Upper lobe of left lung (tissue), 4 donors: ENCODE data around the gene SLC22A3.

Source experiments
- EP300 ChIP-seq, 4 donors: sonication (generic); formaldehyde crosslinking; IDR thresholded peaks; one replicate each; pipeline ENCODE4 v1.5.1; 2017; ENCODE audit warnings: antibody characterized with exemption in 4 of 4, control low read depth in 2 of 4
- TF ChIP-seq, protein P1 (sequence below), 6 experiments: fragments of 450-650 bp in 4 of 6; fragments of 200-600 bp in 2 of 6; sonication (generic) in 2 of 6; IDR thresholded peaks; one replicate each; pipeline ENCODE4 v1.5.1; 2016 to 2019; ENCODE audit warnings: antibody characterized with exemption in 6 of 6

DNA sequence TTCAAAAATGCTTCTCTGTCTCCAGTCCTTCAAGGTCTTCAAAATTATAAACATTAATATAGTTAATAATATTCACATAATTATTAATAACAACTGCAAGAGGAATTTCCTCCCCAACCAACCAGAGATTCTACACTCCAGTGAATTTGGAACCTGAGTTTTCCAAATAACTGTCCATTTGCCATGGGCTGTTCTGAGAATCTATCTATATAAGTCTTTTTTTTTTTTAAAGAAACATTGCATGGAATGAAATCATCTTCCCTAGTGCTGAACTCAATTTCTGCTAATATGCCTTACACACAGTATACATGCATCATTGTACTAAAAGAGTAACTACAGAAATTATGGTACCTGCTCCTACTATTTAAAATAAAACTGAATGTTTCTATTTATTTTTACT is 113.9 kb downstream of the SLC22A3 start:
- TF ChIP-seq, protein P1, sequence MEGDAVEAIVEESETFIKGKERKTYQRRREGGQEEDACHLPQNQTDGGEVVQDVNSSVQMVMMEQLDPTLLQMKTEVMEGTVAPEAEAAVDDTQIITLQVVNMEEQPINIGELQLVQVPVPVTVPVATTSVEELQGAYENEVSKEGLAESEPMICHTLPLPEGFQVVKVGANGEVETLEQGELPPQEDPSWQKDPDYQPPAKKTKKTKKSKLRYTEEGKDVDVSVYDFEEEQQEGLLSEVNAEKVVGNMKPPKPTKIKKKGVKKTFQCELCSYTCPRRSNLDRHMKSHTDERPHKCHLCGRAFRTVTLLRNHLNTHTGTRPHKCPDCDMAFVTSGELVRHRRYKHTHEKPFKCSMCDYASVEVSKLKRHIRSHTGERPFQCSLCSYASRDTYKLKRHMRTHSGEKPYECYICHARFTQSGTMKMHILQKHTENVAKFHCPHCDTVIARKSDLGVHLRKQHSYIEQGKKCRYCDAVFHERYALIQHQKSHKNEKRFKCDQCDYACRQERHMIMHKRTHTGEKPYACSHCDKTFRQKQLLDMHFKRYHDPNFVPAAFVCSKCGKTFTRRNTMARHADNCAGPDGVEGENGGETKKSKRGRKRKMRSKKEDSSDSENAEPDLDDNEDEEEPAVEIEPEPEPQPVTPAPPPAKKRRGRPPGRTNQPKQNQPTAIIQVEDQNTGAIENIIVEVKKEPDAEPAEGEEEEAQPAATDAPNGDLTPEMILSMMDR (IDR thresholded peaks at IDR 0.05), result no peak
- no peak for TF ChIP-seq EP300 (IDR thresholded peaks at IDR 0.05)
